Fibroblast of lung (primary cell): ENCODE results near the gene BABAM2. TPM values are rescaled to one million over a fixed set of nuclear protein-coding genes. Genes with fewer than 3 reads are reported as not detected.
"Not testable (repeated sequence)": the region's sequence is repeated elsewhere in the genome, so short reads cannot be mapped to it uniquely, and the experiment has no call there.

Experiments
- DNase-seq, 2 donors: peaks; one replicate each; pipeline versions ENCODE4 v3.0.0 to v3.0.0-alpha.2; 2010; ENCODE audit warnings: low read depth in 2 of 2
- H2AFZ ChIP-seq: 2 replicates; pipeline ENCODE4 v1.5.1; 2012; ENCODE audit warnings: low read length, control low read depth, inconsistent platforms
- H3K27ac ChIP-seq: 2 replicates; pipeline ENCODE4 v1.5.1; 2011; ENCODE audit warnings: low read length, control low read depth; ENCODE audit not compliant: insufficient read depth
- H3K27me3 ChIP-seq: 2 replicates; pipeline ENCODE4 v1.5.1; 2011; ENCODE audit warnings: mild to moderate bottlenecking, low read length; ENCODE audit not compliant: control insufficient read depth, insufficient read depth
- H3K36me3 ChIP-seq: 2 replicates; pipeline ENCODE4 v1.5.1; 2011; ENCODE audit warnings: low read length; ENCODE audit not compliant: control insufficient read depth, insufficient read depth
- H3K4me1 ChIP-seq: 2 replicates; pipeline ENCODE4 v1.5.1; 2011; ENCODE audit warnings: low read length; ENCODE audit not compliant: control insufficient read depth, insufficient read depth; ENCODE audit errors: extremely low read depth
- H3K4me2 ChIP-seq: 2 replicates; pipeline ENCODE4 v1.5.1; 2011; ENCODE audit warnings: low read length, control low read depth; ENCODE audit not compliant: insufficient read depth; ENCODE audit errors: extremely low read depth
- H3K4me3 ChIP-seq, 4 experiments: fragments of 200-600 bp in 1 of 4; sonication (generic) in 1 of 4; replicated peaks in 1 of 4; 2 replicates each; pipeline ENCODE4 v1.5.1; 2011 to 2016; ENCODE audit warnings: low read length in 4 of 4, low read depth in 3 of 4, mild to moderate bottlenecking in 3 of 4, control low read depth in 2 of 4, inconsistent platforms in 1 of 4, mixed read lengths in 1 of 4; ENCODE audit not compliant: insufficient read depth in 1 of 4; ENCODE audit errors: control extremely low read depth in 1 of 4
- H3K79me2 ChIP-seq: 2 replicates; pipeline ENCODE4 v1.5.1; 2012; ENCODE audit warnings: mild to moderate bottlenecking, low read length, inconsistent platforms; ENCODE audit not compliant: control insufficient read depth, insufficient read depth
- H3K9ac ChIP-seq: 2 replicates; pipeline ENCODE4 v1.5.1; 2011; ENCODE audit warnings: mild to moderate bottlenecking, low read length, control low read depth; ENCODE audit not compliant: insufficient read depth
- H3K9me3 ChIP-seq: 2 replicates; pipeline ENCODE4 v1.5.1; 2012; ENCODE audit warnings: low read depth, low read length; ENCODE audit not compliant: control insufficient read depth, insufficient read depth
- H4K20me1 ChIP-seq: 2 replicates; pipeline ENCODE4 v1.5.1; 2011; ENCODE audit warnings: low read length; ENCODE audit not compliant: control insufficient read depth, insufficient read depth; ENCODE audit errors: extremely low read depth
- CTCF ChIP-seq, 2 donors: IDR thresholded peaks in 1 of 2; conservative IDR thresholded peaks in 1 of 2; 1 replicate in 1 of 2; 2 replicates in 1 of 2; pipeline ENCODE4 v1.5.1; 2011 to 2012; ENCODE audit warnings: low read length in 2 of 2, control low read depth in 1 of 2, inconsistent platforms in 1 of 2, low read depth in 1 of 2, mild to moderate bottlenecking in 1 of 2
- EZH2 ChIP-seq: IDR thresholded peaks from 2 replicates; pipeline ENCODE4 v1.5.1; 2012; ENCODE audit warnings: low read length, control low read depth, mild to moderate bottlenecking; ENCODE audit errors: missing control alignments
- polyA plus RNA-seq, 2 donors: library from polyadenylated mRNA; depleted of rRNA in 1 of 2; stranded (reverse) in 1 of 2; unstranded in 1 of 2; fragments of >200 nt; gene quantifications; 2 replicates each; pipeline ENCODE4 v1.2.1, GENCODE V29; 2011 to 2012; ENCODE audit warnings: missing spikeins in 1 of 2
- total RNA-seq: library from RNA; depleted of rRNA; stranded (reverse); fragments of >200 nt; gene quantifications from 2 replicates; pipeline ENCODE4 v1.2.1, GENCODE V29; 2014

The BABAM2 gene
- total and polyA plus RNA-seq, 2 donors (not counting 1 experiment from before 2014, with no cell fraction given), result 25.6 to 33.4 TPM

GRCh38 chr2:28327581-28327955 is 437.0 kb downstream of the BABAM2 start:
- Histone ChIP-seq H3K4me1 (peaks cover 21% of the 10 kb centered on the region), H3K9me3 (no peaks in the 10 kb centered on the region), H3K27me3 (no peaks in the 10 kb centered on the region), H3K79me2 (no peaks in the 10 kb centered on the region), H3K9ac (no peak overlapping the region), H3K27ac (peak overlapping the region; percentile 12), H3K36me3 (no peaks in the 10 kb centered on the region), H2AFZ (no peak overlapping the region), H3K4me3 (no peak overlapping the region), H4K20me1 (no peaks in the 10 kb centered on the region), H3K4me2 (no peak overlapping the region)
- TF ChIP-seq CTCF (conservative IDR thresholded peaks at IDR 0.05 in 1 of 2, IDR thresholded peaks at IDR 0.05 in 1 of 2; ENCODE audit: low read depth in 1 of 2, low read length in 2 of 2) (no peak), EZH2 (no peak)
- no peak for DNase-seq

- TF ChIP-seq EZH2 (no peak), CTCF (conservative IDR thresholded peaks at IDR 0.05 in 1 of 2, IDR thresholded peaks at IDR 0.05 in 1 of 2; ENCODE audit: low read depth in 1 of 2, low read length in 2 of 2) (no peak)
- H2AFZ ChIP-seq, result no peak overlapping the region
- H4K20me1 ChIP-seq, result no peaks in the 10 kb centered on the region
- H3K4me1 ChIP-seq, result peaks cover 21% of the 10 kb centered on the region
- no peaks in the 10 kb centered on the region for H3K9me3 ChIP-seq
- no peaks in the 10 kb centered on the region for H3K79me2 ChIP-seq
- peak overlapping the region; percentile 12 for H3K27ac ChIP-seq
- H3K4me2 ChIP-seq, result no peak overlapping the region
- DNase-seq, result peak; percentile 41 to 96
- no peaks in the 10 kb centered on the region for H3K36me3 ChIP-seq
- H3K4me3 ChIP-seq, result no peak overlapping the region
- H3K9ac ChIP-seq, result no peak overlapping the region
- H3K27me3 ChIP-seq, result no peaks in the 10 kb centered on the region
Measured at GRCh38 chr2:28327956-28328922, 437.7 kb downstream of the BABAM2 start.

GRCh38 chr2:28329184-28329583 is 438.7 kb downstream of the BABAM2 start:
- Histone ChIP-seq H2AFZ (no peak overlapping the region), H3K79me2 (no peaks in the 10 kb centered on the region), H4K20me1 (no peaks in the 10 kb centered on the region), H3K36me3 (no peaks in the 10 kb centered on the region), H3K4me3 (no peak overlapping the region), H3K27ac (no peak overlapping the region), H3K4me2 (no peak overlapping the region), H3K27me3 (no peaks in the 10 kb centered on the region), H3K4me1 (peaks cover 21% of the 10 kb centered on the region), H3K9me3 (no peaks in the 10 kb centered on the region), H3K9ac (no peak overlapping the region)
- no peak for DNase-seq
- TF ChIP-seq EZH2 (no peak), CTCF (conservative IDR thresholded peaks at IDR 0.05 in 1 of 2, IDR thresholded peaks at IDR 0.05 in 1 of 2; ENCODE audit: low read depth in 1 of 2, low read length in 2 of 2) (no peak)

GRCh38 chr2:28330722-28331121 is 440.2 kb downstream of the BABAM2 start:
- peaks cover 21% of the 10 kb centered on the region for H3K4me1 ChIP-seq
- not testable (repeated sequence) for H3K4me2 ChIP-seq, H3K4me3 ChIP-seq, H4K20me1 ChIP-seq, DNase-seq, H3K27me3 ChIP-seq, H3K27ac ChIP-seq, H2AFZ ChIP-seq, H3K9ac ChIP-seq, H3K79me2 ChIP-seq, H3K9me3 ChIP-seq, H3K36me3 ChIP-seq
